ENCODE measurements around the gene NAA20. TPM values are rescaled to one million over a fixed set of nuclear protein-coding genes. Genes with fewer than 3 reads are reported as not detected.
A peak's percentile ranks its signal among the peaks of the same experiment; 100 is the strongest.

The NAA20 gene
- total and polyA plus RNA-seq, 2 donors from 2014 or later: 72.8 to 104 TPM

DNA sequence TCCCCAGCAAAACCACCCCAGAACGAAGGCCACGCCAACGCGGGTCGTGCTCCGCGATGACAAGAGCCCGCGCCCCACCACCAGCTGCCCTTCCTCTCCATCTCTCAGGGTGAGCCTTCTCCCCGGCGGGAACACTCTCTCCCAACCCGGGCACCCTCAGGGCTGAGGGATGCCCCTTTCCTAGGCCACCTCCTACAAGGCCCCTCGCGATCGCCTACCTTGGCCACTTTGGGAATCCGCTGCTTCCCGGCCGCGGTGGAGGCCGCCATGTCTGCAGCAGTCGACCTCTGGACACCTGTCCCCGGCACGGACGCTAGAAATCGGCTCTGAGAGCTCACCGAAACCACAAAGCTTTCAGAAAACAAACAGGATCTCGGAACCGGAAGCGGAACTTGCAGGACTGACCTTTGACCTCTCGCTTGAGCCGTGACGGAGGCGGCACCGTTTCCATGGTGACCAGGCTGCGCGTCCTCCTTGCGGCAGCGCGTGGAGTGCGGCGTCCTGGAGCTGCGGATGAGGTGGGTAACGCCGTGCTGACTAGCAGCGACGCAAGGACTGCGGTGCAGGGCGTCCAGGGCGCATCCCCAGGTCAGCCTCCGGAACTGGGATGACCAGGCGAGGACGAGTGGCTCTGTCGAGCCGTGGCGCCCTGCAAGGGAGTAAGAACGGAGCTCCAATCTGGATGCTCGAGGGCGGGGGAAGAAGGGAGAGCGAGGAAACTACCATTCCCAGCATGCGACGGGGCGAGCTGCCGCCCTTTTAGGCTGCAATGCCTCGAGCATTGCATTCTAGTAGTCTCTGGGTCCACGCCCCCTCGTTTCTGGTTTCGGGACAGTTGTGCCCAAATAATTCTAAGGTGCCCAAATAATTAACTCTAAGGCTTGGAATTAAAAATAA lies 35.2 kb downstream of the NAA20 start, which contains the start of the genes CFAP61 and CRNKL1:
Gene CFAP61, plus strand, starts transcription at position 459 of the 897 bp plus-strand sequence. CDS start 4,122 bp downstream, outside the sequence.
Gene CRNKL1, minus strand, starts transcription at position 393 of the 897 bp plus-strand sequence. Its CDS starts 124 bp downstream, at position 269.
- H3K9me3 ChIP-seq (ENCODE audit: control insufficient read depth in 2 of 3, insufficient read depth in 1 of 3, low read length in 3 of 3): no peaks in the 10 kb centered on the region
- peak within 1 kb of the TSS; percentile 83 to 84 for H3K27ac ChIP-seq (ENCODE audit: low read depth in 2 of 2, low read length in 2 of 2)
- peak within 1 kb of the TSS; percentile 88 to 99 (median 96) for H3K4me3 ChIP-seq (ENCODE audit: low read length in 3 of 3)
- TF ChIP-seq, protein P1, sequence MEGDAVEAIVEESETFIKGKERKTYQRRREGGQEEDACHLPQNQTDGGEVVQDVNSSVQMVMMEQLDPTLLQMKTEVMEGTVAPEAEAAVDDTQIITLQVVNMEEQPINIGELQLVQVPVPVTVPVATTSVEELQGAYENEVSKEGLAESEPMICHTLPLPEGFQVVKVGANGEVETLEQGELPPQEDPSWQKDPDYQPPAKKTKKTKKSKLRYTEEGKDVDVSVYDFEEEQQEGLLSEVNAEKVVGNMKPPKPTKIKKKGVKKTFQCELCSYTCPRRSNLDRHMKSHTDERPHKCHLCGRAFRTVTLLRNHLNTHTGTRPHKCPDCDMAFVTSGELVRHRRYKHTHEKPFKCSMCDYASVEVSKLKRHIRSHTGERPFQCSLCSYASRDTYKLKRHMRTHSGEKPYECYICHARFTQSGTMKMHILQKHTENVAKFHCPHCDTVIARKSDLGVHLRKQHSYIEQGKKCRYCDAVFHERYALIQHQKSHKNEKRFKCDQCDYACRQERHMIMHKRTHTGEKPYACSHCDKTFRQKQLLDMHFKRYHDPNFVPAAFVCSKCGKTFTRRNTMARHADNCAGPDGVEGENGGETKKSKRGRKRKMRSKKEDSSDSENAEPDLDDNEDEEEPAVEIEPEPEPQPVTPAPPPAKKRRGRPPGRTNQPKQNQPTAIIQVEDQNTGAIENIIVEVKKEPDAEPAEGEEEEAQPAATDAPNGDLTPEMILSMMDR (IDR thresholded peaks at IDR 0.05; ENCODE audit: borderline replicate concordance, extremely low read depth, insufficient read depth): peak; percentile 32
- H3K9ac ChIP-seq (ENCODE audit: low read length in 3 of 3): peak within 1 kb of the TSS; percentile 93 to 96 (median 95)
- H3K27me3 ChIP-seq (ENCODE audit: control insufficient read depth, insufficient read depth, low read length): no peaks in the 10 kb centered on the region
- H3K36me3 ChIP-seq (ENCODE audit: control insufficient read depth in 2 of 3, insufficient read depth in 3 of 3, low read length in 3 of 3): peaks cover 11 to 18% (median 13%) of the 10 kb centered on the region in 3 donors
- FAIRE-seq: peak; percentile 53
- peak; percentile 97 to 98 (median 98) for DNase-seq
- H3K4me1 ChIP-seq (ENCODE audit: control insufficient read depth in 2 of 3, insufficient read depth in 2 of 3, low read depth in 1 of 3, low read length in 3 of 3): peaks cover 0 to 11% (median 5%) of the 10 kb centered on the region in 3 donors
- intact Hi-C loops (cut with DNase I): no loop called here

DNA sequence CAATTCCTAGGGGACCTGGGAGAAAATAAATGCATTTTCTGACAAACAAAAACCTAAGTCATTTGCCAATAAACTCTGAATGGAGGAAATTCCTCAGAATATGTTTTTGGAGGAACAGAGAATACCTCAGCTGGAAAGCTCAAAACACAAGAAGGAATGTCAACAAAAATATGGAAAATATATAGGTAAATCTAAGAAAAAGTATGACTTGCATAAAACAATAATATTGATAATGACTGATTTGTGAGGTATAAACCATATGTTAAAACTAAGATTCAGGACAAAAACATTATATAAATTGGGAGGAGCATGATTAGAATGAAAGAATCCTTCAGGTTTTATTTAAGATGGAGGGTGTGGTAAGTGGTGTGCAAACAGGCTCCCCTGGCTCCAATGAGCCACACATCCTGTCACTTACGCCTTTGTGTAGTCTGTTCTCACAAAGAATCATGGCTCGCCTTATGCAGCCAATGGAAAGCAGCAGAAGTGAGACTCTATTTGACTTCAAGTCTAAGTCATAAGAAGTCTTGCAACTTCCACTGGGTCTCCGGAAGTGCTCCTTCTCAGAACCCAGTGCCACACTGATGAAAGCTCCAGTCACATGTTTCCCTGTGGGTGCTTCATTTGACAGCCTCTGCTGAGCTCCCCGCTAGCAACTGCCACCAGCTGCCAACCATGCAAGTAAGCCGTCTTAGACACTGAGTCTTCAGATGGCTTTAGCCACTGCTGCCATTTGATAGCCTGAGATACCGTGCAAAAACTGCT lies 43.3 kb downstream of the NAA20 start:
- no peak overlapping the region for H3K4me3 ChIP-seq (ENCODE audit: low read length in 3 of 3)
- H3K4me1 ChIP-seq (ENCODE audit: control insufficient read depth in 2 of 3, insufficient read depth in 2 of 3, low read depth in 1 of 3, low read length in 3 of 3): no peaks in the 10 kb centered on the region
- H3K36me3 ChIP-seq (ENCODE audit: control insufficient read depth in 2 of 3, insufficient read depth in 3 of 3, low read length in 3 of 3): no peaks in the 10 kb centered on the region
- no peak for DNase-seq
- TF ChIP-seq, protein P1 (IDR thresholded peaks at IDR 0.05; ENCODE audit: borderline replicate concordance, extremely low read depth, insufficient read depth): no peak
- no peaks in the 10 kb centered on the region for H3K27me3 ChIP-seq (ENCODE audit: control insufficient read depth, insufficient read depth, low read length)
- no peak overlapping the region for H3K9ac ChIP-seq (ENCODE audit: low read length in 3 of 3)
- FAIRE-seq: no peak
- H3K9me3 ChIP-seq (ENCODE audit: control insufficient read depth in 2 of 3, insufficient read depth in 1 of 3, low read length in 3 of 3): no peaks in the 10 kb centered on the region
- intact Hi-C loops (cut with DNase I): no loop called here
- H3K27ac ChIP-seq (ENCODE audit: low read depth in 2 of 2, low read length in 2 of 2): no peak overlapping the region

DNA sequence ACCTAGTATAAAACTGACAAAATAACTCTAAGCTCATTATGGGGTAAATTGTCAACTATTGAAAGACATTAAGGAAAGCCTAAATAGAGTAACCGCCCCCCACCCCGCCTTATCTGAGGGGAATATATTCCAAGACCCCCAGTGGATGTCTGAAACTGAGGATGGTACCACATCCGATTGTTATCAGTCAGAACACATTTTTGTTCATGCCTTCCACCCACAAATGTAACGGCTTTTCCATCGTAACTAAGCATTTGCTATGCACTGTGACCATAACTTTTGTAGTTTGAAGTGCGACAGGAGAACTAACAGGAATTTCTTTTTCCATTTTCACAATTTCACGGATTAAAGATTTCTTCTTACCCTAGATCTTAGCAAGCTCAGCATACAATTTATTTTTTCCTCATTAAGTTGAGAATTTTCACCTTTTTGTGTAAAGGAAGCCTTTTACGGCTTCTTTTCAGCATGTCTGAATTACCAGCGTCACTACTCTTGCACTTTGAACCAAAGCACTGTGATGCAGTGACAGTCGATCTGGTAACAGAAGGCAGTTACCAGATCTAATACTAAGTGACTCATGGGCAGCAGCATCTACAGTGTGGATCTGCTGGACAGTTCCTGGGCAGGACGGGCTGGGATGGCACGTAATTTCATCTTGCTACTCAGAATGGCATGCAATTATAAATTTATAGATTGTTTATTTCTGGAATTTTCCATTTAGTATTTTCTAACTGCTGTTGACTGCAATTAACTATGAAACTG lies 47.0 kb downstream of the NAA20 start:
- DNase-seq (no peak), FAIRE-seq (no peak)
- intact Hi-C loops (cut with DNase I): no loop called here
- Histone ChIP-seq H3K4me1 (ENCODE audit: control insufficient read depth in 2 of 3, insufficient read depth in 2 of 3, low read depth in 1 of 3, low read length in 3 of 3) (no peaks in the 10 kb centered on the region), H3K4me3 (ENCODE audit: low read length in 3 of 3) (no peak overlapping the region), H3K9me3 (ENCODE audit: control insufficient read depth in 2 of 3, insufficient read depth in 1 of 3, low read length in 3 of 3) (no peaks in the 10 kb centered on the region), H3K27me3 (ENCODE audit: control insufficient read depth, insufficient read depth, low read length) (no peaks in the 10 kb centered on the region), H3K9ac (ENCODE audit: low read length in 3 of 3) (no peak overlapping the region), H3K36me3 (ENCODE audit: control insufficient read depth in 2 of 3, insufficient read depth in 3 of 3, low read length in 3 of 3) (no peaks in the 10 kb centered on the region), H3K27ac (ENCODE audit: low read depth in 2 of 2, low read length in 2 of 2) (no peak overlapping the region)
- TF ChIP-seq, protein P1 (IDR thresholded peaks at IDR 0.05; ENCODE audit: borderline replicate concordance, extremely low read depth, insufficient read depth): no peak

All from kidney (tissue), 14 donors.